Gastrocnemius medialis (tissue), 4 donors: ENCODE results near the gene WDR41.

ENCODE experiments used
- CTCF ChIP-seq, 5 experiments: fragments of 450-650 bp in 3 of 5; fragments of 200-600 bp in 2 of 5; sonication (generic) in 2 of 5; IDR thresholded peaks in 4 of 5; conservative IDR thresholded peaks in 1 of 5; 1 replicate in 4 of 5; 2 replicates in 1 of 5; pipeline ENCODE4 v1.5.1; 2016 to 2019; ENCODE audit warnings: antibody characterized with exemption in 5 of 5, mild to moderate bottlenecking in 3 of 5, moderate library complexity in 3 of 5
- POLR2A ChIP-seq, 2 donors: fragments of 450-650 bp; IDR thresholded peaks; one replicate each; pipeline ENCODE4 v1.6.1; 2017; ENCODE audit warnings: antibody characterized with exemption in 2 of 2, mild to moderate bottlenecking in 2 of 2, moderate library complexity in 2 of 2

GRCh38 chr5:77514457-77514856, 22.3 kb upstream of the WDR41 start:
- TF ChIP-seq CTCF (IDR thresholded peaks at IDR 0.05 in 4 of 5, conservative IDR thresholded peaks at IDR 0.05 in 1 of 5) = no peak
- no peak for TF ChIP-seq POLR2A (IDR thresholded peaks at IDR 0.05)
